Activated T-cell treated with anti-CD3 and anti-CD28 coated beads for 1 hour (primary cell): ENCODE measurements around the gene MED1.
"Not testable (repeated sequence)": the region's sequence is repeated elsewhere in the genome, so short reads cannot be mapped to it uniquely, and the experiment has no call there.

Experiments used
- DNase-seq: peaks from one replicate; pipeline ENCODE4 v3.0.0-alpha.2; 2020; ENCODE audit warnings: low read depth

MED1 gene

DNA sequence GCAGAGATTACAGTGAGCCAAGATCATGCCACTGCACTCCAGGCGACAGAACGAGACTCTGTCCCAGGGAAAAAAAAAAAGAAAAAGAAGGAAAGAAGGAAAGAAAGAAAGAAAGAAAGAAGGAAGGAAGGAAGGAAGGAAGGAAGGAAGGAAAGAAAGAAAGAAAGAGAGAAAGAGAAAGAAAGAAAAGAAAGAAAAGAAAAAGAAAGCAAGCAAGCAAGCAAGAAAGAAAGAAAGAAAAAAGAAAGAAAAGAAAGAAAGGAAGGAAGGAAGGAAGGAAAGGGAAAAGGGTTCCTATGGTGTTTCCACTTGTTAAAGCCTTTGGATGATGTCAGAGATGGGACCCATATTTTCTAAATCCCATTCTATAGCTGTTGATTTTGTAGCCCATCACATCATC is 11.2 kb downstream of the MED1 start:
- DNase-seq, result not testable (repeated sequence)

DNA sequence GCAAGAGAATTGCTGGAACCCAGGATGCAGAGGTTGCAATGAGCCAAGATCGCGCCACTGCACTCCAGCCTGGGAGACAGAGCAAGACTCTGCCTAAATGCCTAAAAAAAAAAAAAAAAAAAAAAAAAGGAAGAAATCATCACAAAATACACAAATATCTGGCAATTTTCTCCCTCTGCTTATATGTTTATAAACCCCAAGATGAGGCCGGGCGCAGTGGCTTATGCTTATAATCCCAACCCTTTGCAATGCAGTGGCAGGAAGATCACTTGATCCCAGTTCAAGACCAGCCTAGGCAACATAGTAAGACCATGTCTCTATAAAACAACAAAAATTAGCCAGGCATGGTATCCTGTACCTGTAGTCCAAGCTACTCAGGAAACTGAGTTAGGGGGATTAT is 21.5 kb downstream of the MED1 start:
- no peak for DNase-seq

DNA sequence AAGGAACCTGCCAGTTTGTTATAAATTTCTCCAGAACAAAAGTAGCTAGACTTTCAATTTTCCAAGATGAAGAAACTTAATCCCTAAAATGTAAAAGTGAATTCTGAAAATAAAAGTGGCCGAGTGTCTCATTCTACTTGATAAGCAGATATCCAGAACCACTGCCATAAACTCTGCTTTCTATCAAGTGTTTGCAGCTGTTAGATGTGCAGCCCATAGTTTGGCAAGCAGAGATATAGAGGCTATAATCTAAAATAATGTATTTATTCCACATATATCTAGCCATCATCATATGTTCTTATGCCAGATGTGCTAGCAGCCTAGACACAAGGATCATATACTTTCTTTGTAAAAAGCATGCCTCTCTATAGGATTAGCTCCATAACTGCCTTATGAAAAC is 34.9 kb downstream of the MED1 start:
- DNase-seq, result no peak

DNA sequence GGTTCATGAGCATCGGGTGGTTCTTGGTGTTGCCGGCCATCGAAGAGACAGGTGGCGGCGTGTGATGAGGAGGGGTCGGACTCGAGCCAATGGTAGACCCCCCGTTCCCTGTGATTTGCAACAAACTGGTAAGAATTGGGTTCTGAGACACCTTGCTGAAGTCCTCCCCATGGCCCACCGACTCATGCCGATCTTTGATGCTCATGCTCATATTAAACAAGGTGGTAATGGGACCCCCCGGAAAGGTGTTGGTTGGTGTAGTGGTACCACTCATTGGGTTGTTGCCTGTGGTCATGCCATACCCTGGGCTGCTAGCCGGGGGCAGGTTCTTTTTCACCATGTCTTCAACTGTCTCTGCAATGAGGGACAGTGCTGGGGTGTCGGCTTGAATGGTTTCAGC is 40.8 kb downstream of the MED1 start:
- DNase-seq, result no peak

DNA sequence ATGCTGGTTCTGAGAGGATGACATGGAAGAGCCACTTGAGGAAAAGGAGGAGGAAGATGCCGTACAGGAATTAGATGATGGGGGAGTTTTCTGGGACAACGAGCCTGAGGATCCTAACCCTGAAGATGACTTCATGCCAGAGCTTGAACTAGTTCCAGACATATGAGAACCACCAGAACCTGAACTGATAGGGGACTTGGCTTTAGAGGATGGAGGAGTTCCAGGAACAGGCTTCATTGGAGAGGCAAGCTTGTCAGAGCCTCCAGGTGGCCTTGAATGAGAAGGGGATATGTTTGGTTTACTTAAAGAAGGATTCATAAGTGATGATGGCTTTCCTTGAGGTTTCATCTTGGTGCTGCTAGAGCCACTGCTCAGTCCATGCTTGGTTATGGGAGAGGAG is 42.7 kb downstream of the MED1 start:
- DNase-seq, result no peak

DNA sequence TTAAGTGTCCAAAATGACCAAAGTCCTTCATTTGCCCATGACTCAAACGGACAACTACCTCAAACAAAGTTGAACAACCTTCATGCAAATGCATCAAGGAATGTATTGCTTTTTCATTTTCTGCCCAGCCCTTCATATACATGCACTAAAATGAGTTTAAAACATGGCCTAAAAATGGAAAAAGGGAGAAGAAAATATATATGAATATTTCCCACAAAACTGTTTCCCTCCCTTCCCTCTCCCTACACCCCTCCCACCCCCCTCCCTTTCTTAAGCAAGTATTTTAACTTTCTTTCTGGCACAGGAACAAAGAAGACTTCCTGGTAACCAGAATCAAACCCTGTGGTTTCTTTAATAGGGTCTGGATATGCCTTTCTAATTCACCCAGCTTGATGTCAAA is 44.1 kb downstream of the MED1 start:
- no peak for DNase-seq

DNA sequence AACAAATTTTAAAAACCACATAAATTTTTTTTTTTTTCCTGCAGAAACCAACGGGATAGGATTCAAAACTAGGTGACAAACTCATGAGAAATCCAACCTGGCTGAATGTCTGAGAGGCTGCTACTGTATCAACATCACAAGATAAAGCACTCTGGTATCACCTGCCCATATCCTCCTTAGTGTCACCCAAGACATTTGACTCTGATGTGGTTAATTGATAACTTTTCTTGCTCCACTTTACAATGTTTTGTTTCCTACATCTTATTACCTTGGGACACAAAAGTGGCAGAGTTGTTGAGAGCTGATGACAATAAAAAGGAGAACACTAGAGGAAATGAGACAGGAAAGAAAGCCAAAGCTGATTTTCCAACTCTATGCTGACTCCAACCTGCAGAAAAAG is 45.6 kb downstream of the MED1 start:
- DNase-seq, result no peak

DNA sequence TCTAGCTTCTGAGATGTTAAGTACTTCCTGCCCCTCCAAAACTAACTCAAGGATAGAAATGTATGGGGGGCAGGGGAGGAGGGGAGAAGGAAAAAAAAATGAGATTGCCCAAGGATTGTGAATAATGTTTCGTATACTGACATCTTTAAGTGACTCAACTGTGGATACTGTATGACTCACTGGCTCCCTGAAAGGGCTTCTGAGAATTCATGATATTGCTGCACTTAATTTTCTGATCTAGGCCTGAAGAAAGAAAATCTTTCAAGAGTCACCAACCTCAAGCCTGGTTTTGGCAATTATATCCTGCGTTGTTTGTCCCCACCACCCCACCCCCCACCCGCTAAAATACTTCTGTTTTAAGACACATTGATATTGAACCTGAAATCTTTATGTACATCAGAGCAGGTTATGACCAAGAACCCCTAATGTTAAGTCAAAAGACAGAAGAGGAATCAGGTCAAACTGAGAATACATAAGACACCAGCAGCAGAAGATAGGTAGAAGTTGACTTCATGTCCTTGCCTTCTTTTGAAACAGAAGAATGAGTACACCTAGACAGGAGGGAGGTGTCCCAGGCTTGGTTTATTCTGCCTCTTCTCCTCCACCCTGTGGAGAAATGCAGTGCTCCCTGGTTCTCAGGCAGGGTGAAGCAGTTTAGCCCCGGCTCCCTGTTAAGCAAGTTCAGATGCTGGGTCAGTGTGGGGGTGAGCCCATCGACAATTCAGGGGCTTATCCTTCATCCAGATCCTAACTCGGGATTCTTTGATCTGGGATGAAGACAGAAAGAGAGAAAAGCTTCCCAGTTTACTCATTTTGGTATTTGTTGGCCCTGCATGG is 46.3 kb downstream of the MED1 start:
- DNase-seq, result no peak

DNA sequence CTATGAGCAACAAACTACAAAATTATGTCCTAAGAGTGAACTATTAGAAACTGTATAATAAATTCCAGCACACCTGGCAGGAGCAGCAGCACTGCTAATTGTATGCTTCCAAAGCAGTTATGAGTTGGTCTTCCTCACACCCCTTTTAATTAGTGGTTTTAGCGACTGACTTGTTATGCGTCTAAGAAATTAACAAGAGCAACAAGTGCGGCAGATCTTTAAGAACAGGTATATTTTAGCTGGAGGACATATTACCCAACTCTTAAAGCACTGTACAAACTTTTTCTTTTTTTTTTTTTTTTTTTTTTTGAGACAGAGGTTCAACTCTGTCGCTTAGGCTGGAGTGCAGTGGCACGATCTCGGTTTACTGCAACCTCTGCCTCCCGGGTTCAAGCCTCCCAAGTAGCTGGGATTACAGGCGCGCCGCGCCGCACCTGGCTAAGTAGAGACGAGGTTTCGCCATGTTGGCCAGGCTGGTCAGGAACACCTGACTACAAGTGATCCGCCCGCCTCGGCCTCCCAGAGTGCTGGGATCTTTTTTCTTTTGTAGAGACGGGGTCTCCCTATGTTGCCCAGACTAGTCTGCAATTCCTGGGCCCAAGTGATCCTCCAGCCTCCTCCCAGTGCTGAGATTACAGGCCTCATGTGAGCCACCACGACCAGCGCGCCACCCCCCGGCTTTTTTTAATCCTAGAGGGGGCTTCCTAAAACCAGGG is 48.0 kb downstream of the MED1 start:
- no peak for DNase-seq

DNA sequence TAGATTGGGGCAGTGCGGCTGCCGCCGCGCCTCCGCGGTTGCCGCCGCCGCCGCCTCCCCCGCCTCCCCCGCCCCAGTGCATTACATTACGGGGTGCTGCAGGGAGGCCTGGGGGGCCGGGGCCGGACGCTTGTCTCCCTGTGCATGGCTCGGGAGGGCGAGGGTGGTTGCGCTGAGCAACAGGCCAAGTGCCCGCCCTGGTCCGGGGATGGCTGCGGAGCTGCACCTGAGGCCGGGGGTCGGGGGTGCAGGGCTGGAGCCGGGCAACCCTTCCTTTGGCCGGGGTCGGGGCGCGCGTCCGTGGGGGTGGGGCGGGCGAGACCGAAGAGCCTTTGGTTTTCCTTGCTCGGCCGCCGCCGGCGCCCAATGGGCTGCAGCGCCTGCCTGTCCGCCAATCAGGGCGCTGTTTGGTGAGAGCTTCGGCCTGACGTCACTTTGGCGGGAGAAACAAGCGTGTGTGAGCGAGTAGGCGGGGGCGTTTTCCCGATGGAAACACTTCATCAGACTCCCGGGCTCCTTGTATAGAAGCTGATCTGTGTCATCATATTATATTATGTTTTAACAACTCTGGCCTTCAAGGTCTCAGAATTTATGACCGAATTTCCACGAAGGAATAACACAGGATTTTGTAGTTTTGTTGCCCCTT is 48.7 kb downstream of the MED1 start:
- peak; percentile 77 for DNase-seq

DNA sequence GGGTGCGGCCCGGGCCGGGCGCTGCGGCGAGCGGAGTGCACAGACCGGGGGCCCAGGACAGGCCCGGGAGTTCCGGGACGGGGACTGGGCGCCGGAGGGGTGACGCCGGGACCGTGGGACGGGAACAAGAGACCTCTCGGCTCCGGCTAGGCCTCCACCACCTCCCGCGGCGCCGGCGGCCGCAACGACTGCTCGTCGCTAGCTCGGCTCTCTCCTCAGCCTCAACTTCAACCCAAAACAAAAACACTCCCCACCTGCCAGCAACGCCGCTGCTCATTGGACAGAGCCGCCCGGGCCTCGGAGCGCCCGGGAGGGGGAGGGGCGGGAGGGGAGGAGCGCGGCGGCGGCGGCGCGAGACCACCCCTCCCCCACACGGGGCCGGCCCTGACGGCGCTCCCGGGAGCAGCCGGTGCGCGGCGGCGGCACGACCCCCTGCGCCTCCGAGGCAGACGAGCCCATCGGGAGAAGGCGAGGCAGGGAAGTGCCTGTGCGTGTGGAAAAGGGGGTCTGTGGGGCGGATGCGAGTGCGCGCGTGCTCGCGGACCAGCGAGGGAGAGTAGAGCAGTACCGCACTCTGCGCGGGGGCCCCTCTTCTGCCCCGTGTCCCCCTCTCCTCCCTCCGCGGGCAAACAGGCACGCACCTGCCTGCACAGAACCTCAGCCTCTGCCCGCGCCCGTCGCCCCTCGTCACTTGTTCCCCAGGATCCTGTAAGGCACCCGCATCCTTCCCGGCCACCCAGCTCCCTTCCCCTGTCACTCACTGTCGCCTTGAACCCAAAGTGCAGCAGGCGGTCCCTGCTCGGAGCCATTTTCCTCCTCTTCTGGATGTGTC is 49.4 kb downstream of the MED1 start, which contains the start of gene FBXL20:
Gene FBXL20 (minus strand): TSS at position 215 of the 832 bp plus-strand sequence. CDS start 224 bp downstream, outside the sequence.
- DNase-seq, result peak; percentile 93

DNA sequence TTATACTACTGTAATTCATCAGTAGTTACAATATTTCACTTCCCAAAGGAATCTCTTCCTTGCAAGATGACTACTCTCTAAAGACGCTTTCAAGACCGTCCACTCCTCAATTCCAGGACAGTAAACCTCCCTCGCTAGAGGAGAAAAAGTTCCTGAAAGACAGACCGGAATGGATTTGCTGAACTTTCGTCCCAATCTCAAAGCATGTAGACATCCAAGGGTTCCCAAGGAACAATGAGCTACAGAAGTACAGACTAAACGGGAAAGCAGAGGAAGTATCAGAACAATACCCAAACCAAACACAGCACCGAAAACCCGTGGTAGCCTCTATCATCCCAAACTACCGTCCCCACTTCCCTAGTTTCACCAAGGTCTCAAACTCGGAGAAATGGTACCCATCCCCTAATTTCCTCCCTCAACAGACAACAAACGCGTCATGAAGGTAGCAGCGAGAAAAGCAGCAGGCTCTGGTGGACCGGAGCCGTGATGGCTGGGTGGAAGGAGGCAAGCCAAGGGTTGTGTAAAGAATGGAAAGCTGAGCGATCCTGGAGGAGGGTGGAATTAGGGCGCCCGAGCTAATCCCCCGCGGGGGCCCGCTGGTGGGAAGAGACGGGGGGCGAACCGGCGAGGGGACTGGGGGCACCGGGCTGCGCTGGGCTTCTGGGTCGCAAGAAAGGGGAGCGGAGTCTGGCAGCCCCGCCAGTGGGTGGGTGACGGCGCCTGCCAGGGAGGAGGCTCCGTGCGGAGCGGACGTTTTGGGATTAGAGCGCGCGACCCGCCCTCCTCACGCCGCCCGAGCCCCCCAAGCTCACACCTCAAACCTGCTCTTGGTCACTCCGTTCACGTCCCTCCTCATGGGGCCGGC is 50.3 kb downstream of the MED1 start:
- no peak for DNase-seq

DNA sequence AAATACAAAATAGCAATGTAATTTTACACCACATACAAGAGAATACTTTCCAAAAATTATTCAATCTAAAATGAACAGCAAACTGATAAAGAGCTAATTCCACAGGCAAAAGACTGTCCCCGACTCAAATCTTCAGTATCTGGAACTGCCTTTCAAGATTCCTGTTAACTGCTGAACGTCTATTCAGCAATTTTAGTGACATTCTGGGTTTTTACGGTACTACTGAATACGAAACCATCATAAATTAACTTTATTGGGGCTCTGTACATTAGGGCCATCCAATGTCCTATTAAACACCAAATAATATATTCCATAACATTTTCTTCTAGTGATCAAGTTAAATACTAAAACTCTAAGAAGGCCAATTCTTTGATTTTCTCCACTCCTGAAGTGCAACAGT is 51.3 kb downstream of the MED1 start:
- no peak for DNase-seq

DNA sequence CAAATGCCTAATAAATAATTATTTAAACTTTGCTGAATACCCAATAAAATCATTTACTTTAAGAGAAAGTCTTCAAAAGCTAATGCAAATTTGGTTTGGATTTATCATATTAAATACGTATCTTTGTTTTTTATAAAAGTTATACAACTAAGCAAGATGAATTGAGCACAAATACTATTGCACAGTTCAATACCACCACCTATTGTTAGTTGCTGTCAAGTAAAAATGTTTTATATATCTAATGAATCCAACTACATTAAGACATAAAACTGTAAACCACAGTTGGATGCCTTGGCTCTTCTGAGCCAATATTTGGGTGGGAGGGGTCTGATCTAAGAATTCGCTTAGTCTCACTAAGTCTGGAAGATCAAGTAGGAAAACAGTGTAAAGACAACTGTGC is 57.3 kb downstream of the MED1 start:
- no peak for DNase-seq

DNA sequence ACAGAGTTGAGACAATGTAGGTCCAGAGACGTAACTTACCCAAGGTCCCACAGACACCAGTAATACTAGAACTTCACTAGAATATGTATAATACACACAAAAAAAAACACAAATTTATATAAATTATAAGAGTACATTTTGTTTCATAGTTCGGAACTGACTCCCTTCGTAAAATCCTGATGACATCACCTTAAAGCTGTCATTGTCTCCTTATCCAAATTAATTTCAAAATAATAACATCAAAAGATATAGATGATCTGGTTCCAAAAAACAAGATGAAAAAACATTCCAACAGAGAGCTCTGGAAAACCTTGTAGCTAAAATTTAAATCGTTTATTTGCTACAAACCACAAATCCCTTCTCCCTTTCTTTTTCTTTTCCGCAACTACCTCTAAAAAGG is 59.6 kb downstream of the MED1 start:
- DNase-seq, result no peak

DNA sequence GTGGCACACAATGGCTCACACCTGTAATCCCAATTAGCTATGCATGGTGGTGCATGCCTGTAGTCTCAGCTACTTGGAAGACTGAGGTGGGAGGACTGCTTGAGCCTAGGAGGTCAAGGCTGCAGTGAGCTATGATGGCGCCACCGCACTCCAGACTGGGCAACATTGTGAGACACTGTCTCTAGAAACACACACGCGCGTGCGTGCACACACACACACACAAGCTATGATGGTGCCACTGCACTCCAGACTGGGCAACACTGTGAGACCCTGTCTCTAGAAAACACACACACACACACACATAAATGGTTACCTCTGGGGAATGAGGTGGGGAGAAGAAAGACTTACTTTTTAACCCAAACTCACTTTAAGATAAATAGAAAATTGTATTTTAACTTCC is 66.0 kb downstream of the MED1 start:
- no peak for DNase-seq

DNA sequence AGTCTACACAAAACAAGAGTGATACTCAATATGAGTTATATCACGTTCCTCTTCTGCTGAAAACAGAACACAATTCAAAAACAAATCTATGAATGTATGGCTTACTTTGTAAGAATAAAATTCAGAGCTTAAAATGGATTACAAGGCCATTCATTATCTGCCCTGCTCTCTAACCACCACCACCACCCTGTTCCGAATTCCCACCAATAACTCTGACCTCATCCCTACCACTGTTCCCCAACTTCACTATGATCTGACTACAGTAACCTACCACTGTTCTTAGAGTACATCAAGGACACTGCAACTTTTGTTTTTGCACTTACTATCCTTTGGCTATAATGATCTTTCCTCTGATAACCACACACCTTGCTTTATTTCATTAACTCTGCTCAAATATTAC is 70.9 kb downstream of the MED1 start:
- no peak for DNase-seq

DNA sequence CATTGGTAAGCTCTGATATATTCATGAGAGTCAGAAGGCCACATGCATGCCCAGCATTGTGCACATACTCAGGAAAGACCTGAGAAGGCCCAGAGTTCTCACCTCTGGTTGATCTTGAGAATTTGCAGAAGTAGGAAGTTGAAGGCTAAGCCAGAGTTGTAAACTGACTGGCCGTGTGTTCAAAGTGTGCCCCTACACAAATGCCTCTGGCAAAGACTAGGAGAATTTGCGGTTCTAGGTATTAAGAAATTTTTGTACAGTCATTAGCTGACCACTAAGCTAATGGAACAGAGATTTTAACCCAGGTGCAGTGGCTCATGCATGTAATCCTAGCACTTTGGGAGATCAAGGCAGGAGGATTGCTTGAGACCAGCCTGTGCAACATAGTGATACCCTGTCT is 74.6 kb downstream of the MED1 start:
- DNase-seq, result no peak

DNA sequence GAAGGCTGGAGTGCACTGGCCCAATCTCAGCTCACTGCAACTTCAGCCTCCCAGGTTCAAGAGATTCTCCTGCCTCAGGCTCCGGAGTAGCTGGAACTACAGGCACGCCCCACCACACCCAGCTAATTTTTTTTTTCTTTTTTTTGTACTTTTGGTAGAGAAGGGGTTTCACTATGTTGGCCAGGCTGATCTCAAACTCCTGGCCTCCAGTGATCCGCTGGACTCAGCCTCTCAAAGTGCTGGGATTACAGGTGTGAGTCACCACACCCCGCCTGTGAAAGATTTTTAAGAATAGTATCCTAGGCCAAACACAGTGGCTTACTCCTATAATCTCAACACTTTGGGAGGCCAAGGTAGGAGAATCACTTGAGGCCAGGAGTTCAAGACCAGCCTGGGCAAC is 83.3 kb downstream of the MED1 start:
- DNase-seq, result not testable (repeated sequence)

DNA sequence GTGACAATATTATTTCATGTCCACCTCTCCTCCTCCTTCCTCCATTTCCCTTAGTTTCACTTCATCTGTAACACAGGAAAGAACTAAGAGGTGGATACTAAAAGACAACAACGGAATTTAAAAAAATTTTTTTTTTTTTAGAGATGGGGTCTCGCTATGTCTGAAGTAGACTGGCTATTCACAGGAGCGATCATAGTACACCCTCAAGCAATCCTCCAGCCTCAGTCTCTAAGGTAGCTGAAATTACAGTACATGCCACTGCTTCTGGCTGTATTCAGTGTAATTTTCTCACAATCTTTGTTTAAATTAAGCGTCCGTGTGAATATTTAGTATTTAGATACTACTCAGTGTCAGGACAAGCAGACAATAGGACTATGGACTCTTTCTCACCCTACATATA is 85.2 kb downstream of the MED1 start:
- DNase-seq, result no peak

DNA sequence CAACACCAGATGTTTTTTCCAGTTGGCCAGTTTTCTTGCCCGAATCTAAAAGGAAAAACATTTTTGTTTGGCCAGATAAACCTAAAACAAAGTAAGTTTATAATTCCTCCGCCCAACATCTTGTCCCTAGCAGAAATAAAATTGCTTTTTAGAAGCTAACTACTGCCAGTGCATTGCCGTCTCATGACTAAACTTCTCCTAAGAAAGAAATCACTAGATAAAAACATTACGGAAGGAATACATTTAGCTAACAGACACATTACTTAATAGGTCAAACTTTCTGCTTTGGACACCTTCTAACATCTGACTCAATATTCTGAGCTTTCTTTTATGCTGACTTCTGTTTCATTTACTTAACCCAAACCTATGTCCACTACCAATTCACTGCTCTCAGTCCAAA is 85.8 kb downstream of the MED1 start:
- DNase-seq, result no peak
